ENCODE measurements around the gene MEG3.

The MEG3 gene

DNA sequence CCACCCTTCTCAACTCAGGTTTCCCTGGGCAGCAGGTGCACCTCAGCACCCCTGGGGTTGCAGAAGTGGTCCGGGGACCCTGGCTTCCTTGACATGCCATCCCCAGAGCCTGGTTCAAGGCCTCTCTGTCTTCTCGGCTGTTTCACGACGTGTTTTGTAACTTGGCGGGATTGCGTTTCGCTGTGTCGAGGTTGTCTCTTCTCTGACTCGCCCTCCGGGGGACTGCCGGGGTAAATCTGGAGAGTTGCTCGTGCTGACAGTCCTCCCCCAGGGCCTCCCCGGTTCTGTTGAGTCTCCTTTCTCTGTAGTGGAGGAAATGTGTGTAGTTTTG lies 25.6 kb downstream of the MEG3 start:
- Histone ChIP-seq H3K4me3 (replicated peaks; ENCODE audit: low read depth, low read length) (no peak overlapping the region), H3K36me3 (ENCODE audit: control insufficient read depth, insufficient read depth, low read length) (no peaks in the 10 kb centered on the region), H3K27me3 (replicated peaks; ENCODE audit: control insufficient read depth, insufficient read depth, low read length) (no peaks in the 10 kb centered on the region)
- DNase-seq (ENCODE audit: extremely low read depth, insufficient read length): no peak
- TF ChIP-seq, protein P1, sequence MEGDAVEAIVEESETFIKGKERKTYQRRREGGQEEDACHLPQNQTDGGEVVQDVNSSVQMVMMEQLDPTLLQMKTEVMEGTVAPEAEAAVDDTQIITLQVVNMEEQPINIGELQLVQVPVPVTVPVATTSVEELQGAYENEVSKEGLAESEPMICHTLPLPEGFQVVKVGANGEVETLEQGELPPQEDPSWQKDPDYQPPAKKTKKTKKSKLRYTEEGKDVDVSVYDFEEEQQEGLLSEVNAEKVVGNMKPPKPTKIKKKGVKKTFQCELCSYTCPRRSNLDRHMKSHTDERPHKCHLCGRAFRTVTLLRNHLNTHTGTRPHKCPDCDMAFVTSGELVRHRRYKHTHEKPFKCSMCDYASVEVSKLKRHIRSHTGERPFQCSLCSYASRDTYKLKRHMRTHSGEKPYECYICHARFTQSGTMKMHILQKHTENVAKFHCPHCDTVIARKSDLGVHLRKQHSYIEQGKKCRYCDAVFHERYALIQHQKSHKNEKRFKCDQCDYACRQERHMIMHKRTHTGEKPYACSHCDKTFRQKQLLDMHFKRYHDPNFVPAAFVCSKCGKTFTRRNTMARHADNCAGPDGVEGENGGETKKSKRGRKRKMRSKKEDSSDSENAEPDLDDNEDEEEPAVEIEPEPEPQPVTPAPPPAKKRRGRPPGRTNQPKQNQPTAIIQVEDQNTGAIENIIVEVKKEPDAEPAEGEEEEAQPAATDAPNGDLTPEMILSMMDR (IDR thresholded peaks at IDR 0.05; ENCODE audit: insufficient read depth, low read length, poor library complexity, severe bottlenecking): no peak

DNA sequence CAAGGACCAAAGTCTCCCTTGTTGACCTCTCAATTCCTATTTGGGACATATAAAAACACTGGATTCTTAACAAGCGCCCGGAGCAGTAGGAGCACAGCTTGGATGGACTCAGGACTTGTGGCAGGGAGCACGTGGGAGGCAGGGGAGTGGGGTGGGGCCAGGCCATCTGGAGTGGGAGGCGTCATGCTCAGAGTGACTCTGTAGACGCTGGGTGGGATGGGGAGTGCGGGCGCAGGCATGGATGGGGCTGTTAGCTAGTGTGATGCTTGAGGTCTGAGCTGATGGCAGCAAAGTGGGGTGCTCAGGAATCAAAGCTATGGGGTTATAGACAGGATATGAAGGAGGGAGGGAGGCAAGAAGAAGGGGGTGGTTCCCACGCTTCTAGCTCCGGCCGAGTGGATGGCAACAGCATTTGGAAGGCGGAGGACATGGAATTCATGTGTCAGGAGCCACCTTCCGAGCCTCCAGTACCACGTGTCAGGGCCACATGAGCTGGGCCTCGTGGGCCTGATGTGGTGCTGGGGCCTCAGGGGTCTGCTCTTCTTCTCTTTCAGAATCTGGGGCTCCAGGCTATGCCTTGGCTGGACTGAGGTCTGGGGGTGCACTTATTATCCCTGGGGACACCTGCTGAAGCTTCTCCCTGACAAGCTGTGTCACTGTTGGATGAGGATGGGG lies 26.2 kb downstream of the MEG3 start:
- H3K27me3 ChIP-seq (replicated peaks; ENCODE audit: control insufficient read depth, insufficient read depth, low read length): no peaks in the 10 kb centered on the region
- TF ChIP-seq, protein P1 (IDR thresholded peaks at IDR 0.05; ENCODE audit: insufficient read depth, low read length, poor library complexity, severe bottlenecking): no peak
- H3K4me3 ChIP-seq (replicated peaks; ENCODE audit: low read depth, low read length): no peak overlapping the region
- no peak for DNase-seq (ENCODE audit: extremely low read depth, insufficient read length)
- H3K36me3 ChIP-seq (ENCODE audit: control insufficient read depth, insufficient read depth, low read length): no peaks in the 10 kb centered on the region

DNA sequence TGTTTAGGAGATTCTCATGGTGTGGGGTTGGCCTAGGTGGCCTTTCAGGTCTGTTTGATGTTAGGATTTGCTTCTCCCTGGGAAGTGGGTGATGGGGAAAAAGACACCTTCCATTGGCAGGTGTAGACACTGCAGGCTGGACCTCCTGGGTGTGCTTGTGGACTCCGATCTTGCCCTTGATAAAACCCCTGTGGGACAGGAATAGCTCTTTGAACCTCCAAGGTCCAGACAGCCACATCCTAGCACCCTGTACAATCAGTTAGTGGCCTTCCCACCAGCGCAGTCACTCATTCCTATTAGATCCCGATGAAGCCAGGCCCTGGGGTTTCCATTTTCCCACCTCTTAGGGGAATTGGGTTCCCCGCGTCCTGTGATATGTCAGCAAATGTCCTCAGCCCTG lies 28.5 kb downstream of the MEG3 start:
- H3K27me3 ChIP-seq (replicated peaks; ENCODE audit: control insufficient read depth, insufficient read depth, low read length): no peaks in the 10 kb centered on the region
- no peaks in the 10 kb centered on the region for H3K36me3 ChIP-seq (ENCODE audit: control insufficient read depth, insufficient read depth, low read length)
- TF ChIP-seq, protein P1 (IDR thresholded peaks at IDR 0.05; ENCODE audit: insufficient read depth, low read length, poor library complexity, severe bottlenecking): no peak
- no peak overlapping the region for H3K4me3 ChIP-seq (replicated peaks; ENCODE audit: low read depth, low read length)
- DNase-seq (ENCODE audit: extremely low read depth, insufficient read length): no peak

DNA sequence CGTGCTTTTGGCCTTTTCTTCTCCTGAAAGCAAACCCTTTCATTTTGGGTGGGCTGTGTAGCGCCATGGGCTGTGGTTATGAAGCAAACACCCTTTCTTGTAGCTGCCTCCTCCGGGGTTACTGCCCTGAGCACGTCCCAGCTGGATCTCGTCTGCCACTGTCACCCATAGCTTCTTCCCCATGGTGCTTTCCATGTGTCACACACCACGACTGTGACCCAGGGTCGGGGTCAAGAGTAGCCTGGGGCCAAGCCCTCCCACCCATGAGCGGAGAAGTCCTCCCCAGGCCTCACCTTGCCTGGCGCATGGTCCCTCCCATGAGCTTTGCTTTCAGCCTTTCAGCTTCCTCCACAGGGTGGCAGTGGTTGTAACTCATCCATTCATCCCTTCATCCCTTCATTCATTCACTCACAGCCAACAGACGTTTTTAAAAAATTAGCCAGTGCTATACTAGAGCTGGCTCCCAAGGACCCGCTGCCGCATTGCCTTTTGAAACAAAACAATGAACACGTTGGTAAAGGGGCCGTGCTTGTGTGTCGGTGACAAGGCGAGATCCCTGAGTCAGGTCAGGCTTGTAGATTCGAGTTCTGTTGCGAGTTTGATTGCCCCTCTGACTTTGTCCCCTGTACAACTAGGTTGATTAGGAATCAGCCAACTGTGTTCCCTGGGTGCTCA lies 29.5 kb downstream of the MEG3 start:
- DNase-seq (ENCODE audit: extremely low read depth, insufficient read length): no peak
- Histone ChIP-seq H3K4me3 (replicated peaks; ENCODE audit: low read depth, low read length) (no peak overlapping the region), H3K27me3 (replicated peaks; ENCODE audit: control insufficient read depth, insufficient read depth, low read length) (no peaks in the 10 kb centered on the region), H3K36me3 (ENCODE audit: control insufficient read depth, insufficient read depth, low read length) (no peaks in the 10 kb centered on the region)
- TF ChIP-seq, protein P1 (IDR thresholded peaks at IDR 0.05; ENCODE audit: insufficient read depth, low read length, poor library complexity, severe bottlenecking): no peak

DNA sequence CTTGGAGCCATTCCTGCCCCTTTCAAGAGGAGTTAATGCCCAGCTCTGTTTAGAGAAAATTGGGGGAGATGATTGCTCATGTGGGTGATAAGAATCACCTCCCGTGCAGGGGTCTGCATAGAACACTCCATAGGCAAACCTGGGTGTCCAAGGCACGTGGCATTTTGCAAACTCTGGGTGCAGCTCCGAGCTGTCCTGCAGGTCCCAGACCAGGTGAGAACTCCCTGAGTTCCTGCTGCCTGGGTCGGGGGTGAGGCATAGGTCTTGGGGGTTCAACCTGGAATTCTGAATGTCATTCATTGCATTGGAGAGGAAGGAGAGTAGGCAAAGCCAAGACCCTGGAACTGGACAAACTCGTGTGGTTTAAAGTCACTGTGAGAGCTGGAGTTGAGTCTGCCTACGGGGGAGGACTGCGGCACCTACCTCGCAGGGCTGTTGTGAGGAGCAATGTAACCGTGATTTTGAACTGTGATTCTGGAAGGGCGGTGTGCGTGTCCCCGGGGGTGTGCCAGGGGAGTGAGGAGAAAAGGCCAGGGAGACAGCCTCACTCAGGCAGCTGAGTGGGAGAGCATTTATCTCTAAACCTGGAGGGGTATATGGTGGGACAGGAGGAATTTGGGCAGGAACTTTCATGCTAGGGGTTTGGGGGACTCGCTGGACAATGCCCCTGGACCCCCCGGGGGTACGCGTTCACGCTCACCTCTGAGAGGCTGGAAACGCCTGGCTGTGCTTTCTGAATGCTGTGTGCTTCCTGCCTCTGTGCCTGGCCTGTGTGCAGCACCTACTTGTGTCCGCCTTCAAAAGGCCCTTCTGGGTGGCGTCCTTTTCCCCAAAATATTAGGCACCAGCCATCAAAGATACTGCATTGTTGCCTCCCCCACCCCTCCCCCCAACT lies 30.4 kb downstream of the MEG3 start:
- Histone ChIP-seq H3K27me3 (replicated peaks; ENCODE audit: control insufficient read depth, insufficient read depth, low read length) (no peaks in the 10 kb centered on the region), H3K4me3 (replicated peaks; ENCODE audit: low read depth, low read length) (no peak overlapping the region), H3K36me3 (ENCODE audit: control insufficient read depth, insufficient read depth, low read length) (no peaks in the 10 kb centered on the region)
- TF ChIP-seq, protein P1 (IDR thresholded peaks at IDR 0.05; ENCODE audit: insufficient read depth, low read length, poor library complexity, severe bottlenecking): no peak
- no peak for DNase-seq (ENCODE audit: extremely low read depth, insufficient read length)

All from GM06990 (cell line).